ENCODE data around the gene SLC33A1.

- no peak for TF ChIP-seq LEF1 (IDR thresholded peaks at IDR 0.05; ENCODE audit: borderline replicate concordance)
- no peak for TF ChIP-seq BHLHE40 (IDR thresholded peaks at IDR 0.05; ENCODE audit: borderline replicate concordance)
- no peak for TF ChIP-seq FOXM1 (IDR thresholded peaks at IDR 0.05; ENCODE audit: borderline replicate concordance)
- no peak for TF ChIP-seq ELF4 (IDR thresholded peaks at IDR 0.05)
- no peak for TF ChIP-seq NFRKB (IDR thresholded peaks at IDR 0.05)
- no peak for TF ChIP-seq ZNF384 (IDR thresholded peaks at IDR 0.05)
- no peak for TF ChIP-seq TARDBP (IDR thresholded peaks at IDR 0.05)
Measured at GRCh38 chr3:155889952-155890351, 35.7 kb upstream of the SLC33A1 start.
